Right ventricle myocardium superior (tissue), 1 donor: ENCODE results near the gene C17orf75. TPM values are rescaled to one million over a fixed set of nuclear protein-coding genes. Genes with fewer than 3 reads are reported as not detected.
A peak's percentile ranks its signal among the peaks of the same experiment; 100 is the strongest.
"Not testable (repeated sequence)": the region's sequence is repeated elsewhere in the genome, so short reads cannot be mapped to it uniquely, and the experiment has no call there.

Experiments
- ATAC-seq: fragments of 200-7000 bp; cut with Tn5 transposase; one replicate; pipeline ENCODE4 v1.9.1; 2020; ENCODE audit warnings: mild to moderate bottlenecking; ENCODE audit not compliant: poor library complexity
- DNase-seq: peaks from one replicate; pipeline ENCODE4 v3.0.0-alpha.2; 2020
- intact Hi-C: fragments of 100-400 bp; cut with DNase I; formaldehyde crosslinking; loops from one replicate; pipeline ENCODE4 v1.11.2; 2022
- long read RNA-seq: library from polyadenylated mRNA; unstranded; transcript quantifications from one replicate; pipeline ENCODE4 v2.0.0, GENCODE V29; 2021
- total RNA-seq: library from RNA; stranded (reverse); fragmentation: NEBNext Ultra II Directional; extraction: Animal tissue kit (Norgen Biotek cat#: 25700); gene quantifications from one replicate; pipeline ENCODE4 v1.2.1, GENCODE V29; 2021
- donor health status: DM: no; HTN: yes; CAD: no; lungs with severe emphysema.

C17orf75 gene
- 18.3 TPM for total RNA-seq
- long read RNA-seq, transcript C17orf75-202 (10 exons, 1,642 nt), result major isoform, 24 of 30 reads
- long read RNA-seq, partial matches to known transcripts, result 1 of 30 reads
- long read RNA-seq, other reads (novel, unspliced or antisense), result 5 of 30 reads

- intact Hi-C loops, result no loop called here
- peak; percentile 96 for ATAC-seq
- DNase-seq, result peak; percentile 87
Measured at GRCh38 chr17:32341857-32342602, at the start of gene C17orf75. Gene C17orf75 (minus strand): TSS chr17:32342173. CDS start chr17:32342139, 34 bp downstream.

GRCh38 chr17:32388613-32389459 is 46.9 kb upstream of the C17orf75 start:
- ATAC-seq, result no peak
- intact Hi-C loops, result no loop called here
- DNase-seq, result no peak

GRCh38 chr17:32388128-32388527 is 46.2 kb upstream of the C17orf75 start:
- intact Hi-C loops, ATAC-seq, DNase-seq: not testable (repeated sequence)

GRCh38 chr17:32386844-32387243 is 44.9 kb upstream of the C17orf75 start:
- DNase-seq, result no peak
- intact Hi-C loops, result no loop called here
- ATAC-seq, result no peak

GRCh38 chr17:32385971-32386370 is 44.0 kb upstream of the C17orf75 start:
- intact Hi-C loops, result no loop called here
- ATAC-seq (no peak), DNase-seq (no peak)

- DNase-seq (no peak), ATAC-seq (no peak)
- intact Hi-C loops, result no loop called here
Measured at GRCh38 chr17:32385121-32385520, 43.1 kb upstream of the C17orf75 start.

GRCh38 chr17:32383926-32384434 is 42.0 kb upstream of the C17orf75 start:
- no peak for ATAC-seq
- no peak for DNase-seq
- intact Hi-C loops, result no loop called here

- DNase-seq (no peak), ATAC-seq (no peak)
- intact Hi-C loops, result no loop called here
Measured at GRCh38 chr17:32382526-32383223, 40.7 kb upstream of the C17orf75 start.

GRCh38 chr17:32370426-32370825 is 28.5 kb upstream of the C17orf75 start:
- intact Hi-C loops, result no loop called here
- ATAC-seq (no peak), DNase-seq (no peak)

- ATAC-seq (no peak), DNase-seq (no peak)
- intact Hi-C loops, result no loop called here
Measured at GRCh38 chr17:32361270-32361669, 19.3 kb upstream of the C17orf75 start.

GRCh38 chr17:32357615-32358014 is 15.6 kb upstream of the C17orf75 start:
- intact Hi-C loops, result no loop called here
- ATAC-seq, result no peak
- DNase-seq, result no peak

- no peak for ATAC-seq
- intact Hi-C loops, result no loop called here
- no peak for DNase-seq
Measured at GRCh38 chr17:32356750-32357149, 14.8 kb upstream of the C17orf75 start.

GRCh38 chr17:32356378-32356743 is 14.4 kb upstream of the C17orf75 start:
- intact Hi-C loops, result no loop called here
- ATAC-seq, result no peak

GRCh38 chr17:32355649-32356377 is 13.8 kb upstream of the C17orf75 start:
- ATAC-seq (peak; percentile 38), DNase-seq (no peak)
- intact Hi-C loops, result no loop called here

More at GRCh38 chr17:32356378-32356743, 14.4 kb upstream of the C17orf75 start:
- no peak for DNase-seq

- DNase-seq, ATAC-seq, intact Hi-C loops: not testable (repeated sequence)
Measured at GRCh38 chr17:32352734-32353133, 10.8 kb upstream of the C17orf75 start.

- DNase-seq (no peak), ATAC-seq (peak; percentile 62)
- intact Hi-C loops, result no loop called here
Measured at GRCh38 chr17:32350666-32351418, 8.9 kb upstream of the C17orf75 start.

GRCh38 chr17:32349854-32350665 is 8.1 kb upstream of the C17orf75 start, which contains the start of gene ZNF207:
Gene ZNF207 (plus strand): TSS chr17:32350157. CDS start chr17:32350286, 129 bp downstream.
- intact Hi-C loops, result no loop called here
- ATAC-seq, result peak; percentile 99
- DNase-seq, result peak; percentile 96
